Activated B cell treated with CpG ODN at 0.5 μM for 24 hours (primary cell): Measurements from ENCODE around the gene BDP1. TPM values are rescaled to one million over a fixed set of nuclear protein-coding genes. Genes with fewer than 3 reads are reported as not detected.
"Not testable (repeated sequence)": the region's sequence is repeated elsewhere in the genome, so short reads cannot be mapped to it uniquely, and the experiment has no call there.

ENCODE experiments used
- ATAC-seq: fragments of 200-7000 bp; cut with Tn5 transposase; one replicate; pipeline ENCODE4 v1.10.0; 2021; ENCODE audit warnings: low read depth, mild to moderate bottlenecking, moderate library complexity
- CTCF ChIA-PET: fragments of 350-600 bp; sonication (Branson Sonifier 250); formaldehyde crosslinking; loops from one replicate; lab custom pipeline; 2021; ENCODE audit warnings: antibody characterized with exemption; lab: Charles Lee
- POLR2A ChIA-PET: fragments of 350-600 bp; sonication (Branson Sonifier 250); formaldehyde crosslinking; loops from one replicate; lab custom pipeline; 2021; ENCODE audit warnings: antibody characterized with exemption; lab: Charles Lee
- DNase-seq: peaks from one replicate; pipeline ENCODE4 v3.0.0; 2022
- H3K27ac Mint-ChIP-seq: one replicate; pipeline ENCODE4 v1.8.0; 2020; ENCODE audit warnings: mixed read lengths
- H3K27me3 Mint-ChIP-seq: one replicate; pipeline ENCODE4 v1.8.0; 2021; ENCODE audit warnings: mixed read lengths
- H3K36me3 Mint-ChIP-seq: one replicate; pipeline ENCODE4 v1.8.0; 2021; ENCODE audit warnings: low read depth, mixed read lengths
- H3K4me1 Mint-ChIP-seq: one replicate; pipeline ENCODE4 v1.8.0; 2021; ENCODE audit warnings: mixed read lengths
- H3K4me3 Mint-ChIP-seq: one replicate; pipeline ENCODE4 v1.8.0; 2020; ENCODE audit warnings: mild to moderate bottlenecking, mixed read lengths
- H3K9me3 Mint-ChIP-seq: one replicate; pipeline ENCODE4 v1.8.0; 2020; ENCODE audit warnings: mixed read lengths
- intact Hi-C: fragments of 100-400 bp; cut with micrococcal nuclease; formaldehyde crosslinking; loops from one replicate; pipeline ENCODE4 v1.15.1; 2024
- total RNA-seq: library from RNA; stranded (reverse); gene quantifications from 2 replicates; pipeline ENCODE4 v1.2.3, GENCODE V29; 2022
- TF ChIP-seq, protein P1 (sequence below): fragments of 200-600 bp; IDR thresholded peaks from one replicate; pipeline ENCODE4 v1.8.0; 2022; ENCODE audit warnings: antibody characterized with exemption, mild to moderate bottlenecking

BDP1 gene
- total RNA-seq, 1 donor from 2014 or later = 50.4 TPM

DNA sequence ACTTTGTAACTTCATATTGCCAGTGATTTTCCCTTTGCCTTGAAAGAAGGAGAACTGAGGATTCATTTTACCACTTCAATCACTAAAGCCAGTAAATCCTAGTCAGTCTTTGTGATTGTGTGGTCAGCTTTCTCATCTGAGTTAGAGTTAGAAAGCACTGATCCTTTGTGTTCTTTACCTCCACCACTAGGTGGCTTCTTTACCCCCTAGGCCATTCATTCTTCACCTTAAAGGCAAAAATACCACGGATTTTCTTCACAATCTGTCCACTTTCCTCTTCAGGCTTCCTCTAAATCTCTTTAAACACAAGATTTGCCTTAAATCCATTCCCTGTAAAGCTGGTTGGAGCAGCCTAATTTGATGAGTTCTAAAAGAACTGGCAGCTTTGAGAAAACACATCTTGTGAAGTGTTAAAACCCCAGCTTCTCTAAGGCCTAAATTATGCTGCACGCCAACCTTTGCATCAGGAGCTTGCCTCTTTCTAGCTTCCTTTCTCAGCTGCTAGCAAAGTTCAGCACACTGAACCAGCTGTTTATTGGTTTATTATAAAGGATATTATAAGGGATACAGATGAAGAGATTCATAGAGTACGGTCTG, 20.4 kb downstream of the BDP1 start:
- H3K9me3 Mint-ChIP-seq = no peaks in the 10 kb centered on the region
- ATAC-seq (no peak), DNase-seq (no peak)
- TF ChIP-seq, protein P1, sequence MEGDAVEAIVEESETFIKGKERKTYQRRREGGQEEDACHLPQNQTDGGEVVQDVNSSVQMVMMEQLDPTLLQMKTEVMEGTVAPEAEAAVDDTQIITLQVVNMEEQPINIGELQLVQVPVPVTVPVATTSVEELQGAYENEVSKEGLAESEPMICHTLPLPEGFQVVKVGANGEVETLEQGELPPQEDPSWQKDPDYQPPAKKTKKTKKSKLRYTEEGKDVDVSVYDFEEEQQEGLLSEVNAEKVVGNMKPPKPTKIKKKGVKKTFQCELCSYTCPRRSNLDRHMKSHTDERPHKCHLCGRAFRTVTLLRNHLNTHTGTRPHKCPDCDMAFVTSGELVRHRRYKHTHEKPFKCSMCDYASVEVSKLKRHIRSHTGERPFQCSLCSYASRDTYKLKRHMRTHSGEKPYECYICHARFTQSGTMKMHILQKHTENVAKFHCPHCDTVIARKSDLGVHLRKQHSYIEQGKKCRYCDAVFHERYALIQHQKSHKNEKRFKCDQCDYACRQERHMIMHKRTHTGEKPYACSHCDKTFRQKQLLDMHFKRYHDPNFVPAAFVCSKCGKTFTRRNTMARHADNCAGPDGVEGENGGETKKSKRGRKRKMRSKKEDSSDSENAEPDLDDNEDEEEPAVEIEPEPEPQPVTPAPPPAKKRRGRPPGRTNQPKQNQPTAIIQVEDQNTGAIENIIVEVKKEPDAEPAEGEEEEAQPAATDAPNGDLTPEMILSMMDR = no peak
- no peak overlapping the region for H3K4me3 Mint-ChIP-seq
- intact Hi-C loops = no loop called here
- no peak overlapping the region for H3K27ac Mint-ChIP-seq
- H3K4me1 Mint-ChIP-seq = no peaks in the 10 kb centered on the region
- ChIA-PET POLR2A (no interaction called here), CTCF (interaction anchor here (0.7 to 2.0 kb wide), 7 partner anchors 9 to 833 kb away, joined by 3 to 7 read pairs (median 3); no protein-coding TSS in a partner anchor)
- H3K27me3 Mint-ChIP-seq = no peaks in the 10 kb centered on the region
- peaks cover 68% of the 10 kb centered on the region for H3K36me3 Mint-ChIP-seq

DNA sequence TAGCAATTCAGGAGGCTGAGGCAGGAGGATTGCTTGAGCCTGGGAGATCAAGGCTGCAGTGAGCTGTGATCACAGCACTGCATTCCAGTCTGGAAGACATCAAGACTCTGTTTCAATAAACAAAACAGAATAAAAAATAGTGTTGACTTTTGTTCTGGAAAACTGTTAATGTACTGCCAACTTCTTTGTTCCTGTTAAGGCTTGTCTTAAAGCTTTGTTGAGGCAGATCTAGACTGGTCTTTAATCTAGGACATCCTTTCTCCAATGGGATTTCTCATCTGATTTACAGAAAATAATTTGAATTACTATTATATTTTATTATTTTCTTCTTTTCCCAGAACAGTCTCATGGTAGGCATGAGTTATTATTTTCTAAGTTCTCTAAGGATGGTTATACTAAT, 26.0 kb downstream of the BDP1 start:
- ATAC-seq (no peak), DNase-seq (no peak)
- CTCF ChIA-PET = no interaction called here
- intact Hi-C loops = loop anchor here (5.0 kb wide), 1 partner anchor 36 kb away; no protein-coding TSS in a partner anchor
- no peaks in the 10 kb centered on the region for H3K27me3 Mint-ChIP-seq
- no peak overlapping the region for H3K27ac Mint-ChIP-seq
- no peaks in the 10 kb centered on the region for H3K9me3 Mint-ChIP-seq
- no peaks in the 10 kb centered on the region for H3K4me1 Mint-ChIP-seq
- no peak overlapping the region for H3K4me3 Mint-ChIP-seq
- TF ChIP-seq, protein P1 = no peak
- H3K36me3 Mint-ChIP-seq = peaks cover 66% of the 10 kb centered on the region
- POLR2A ChIA-PET = no interaction called here

DNA sequence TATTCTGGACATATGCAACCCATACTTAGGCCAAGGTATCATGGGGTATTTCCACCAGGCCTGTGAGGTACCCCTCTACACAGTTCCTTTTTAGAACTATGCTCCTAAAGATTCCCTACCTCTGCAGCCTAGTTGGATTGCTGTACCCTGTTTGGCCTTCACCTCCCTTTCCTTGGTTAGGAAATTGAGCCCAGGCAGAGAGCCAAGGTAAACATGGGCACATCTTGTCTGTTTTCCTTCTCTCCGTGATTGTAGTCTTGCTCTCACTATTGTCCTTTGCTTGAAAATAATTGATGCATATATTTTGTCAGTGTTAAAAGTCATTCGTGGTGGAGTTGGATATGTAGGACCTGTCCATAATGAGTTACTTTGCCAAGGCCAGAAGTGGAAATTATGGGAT, 26.7 kb downstream of the BDP1 start:
- Mint-ChIP-seq H3K4me1 (no peaks in the 10 kb centered on the region), H3K27me3 (no peaks in the 10 kb centered on the region), H3K36me3 (peaks cover 70% of the 10 kb centered on the region), H3K27ac (no peak overlapping the region), H3K9me3 (no peaks in the 10 kb centered on the region), H3K4me3 (no peak overlapping the region)
- DNase-seq (no peak), ATAC-seq (no peak)
- TF ChIP-seq, protein P1 = no peak
- CTCF ChIA-PET = no interaction called here
- POLR2A ChIA-PET = no interaction called here
- intact Hi-C loops = loop anchor here (5.0 kb wide), 1 partner anchor 35 kb away; no protein-coding TSS in a partner anchor

DNA sequence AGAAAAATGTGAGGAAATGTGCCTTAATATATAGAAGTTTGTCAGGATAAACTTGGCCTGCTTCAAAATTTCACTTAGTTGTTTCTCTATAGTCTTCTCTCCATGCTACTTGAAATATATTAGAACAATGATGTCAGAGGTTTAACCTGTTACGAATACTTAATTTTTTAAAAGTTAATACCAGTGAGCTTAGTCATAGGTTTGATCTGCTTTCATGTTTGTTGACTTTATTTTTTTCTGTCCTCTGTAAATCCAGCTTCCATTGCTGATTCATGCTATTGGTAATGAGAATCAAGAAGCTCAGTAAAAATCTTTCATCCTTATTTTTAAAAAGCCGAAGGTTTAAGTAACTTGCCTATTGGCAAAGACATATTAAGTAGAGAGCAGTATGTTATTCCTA, 27.9 kb downstream of the BDP1 start:
- ChIA-PET POLR2A (interaction anchor here (0.5 kb wide), 1 partner anchor 10 kb away, joined by 8 read pairs; no protein-coding TSS in a partner anchor), CTCF (no interaction called here)
- H3K4me3 Mint-ChIP-seq = no peak overlapping the region
- H3K4me1 Mint-ChIP-seq = no peaks in the 10 kb centered on the region
- H3K27me3 Mint-ChIP-seq = no peaks in the 10 kb centered on the region
- intact Hi-C loops = loop anchor here (5.0 kb wide), 1 partner anchor 34 kb away; no protein-coding TSS in a partner anchor
- ATAC-seq (no peak), DNase-seq (no peak)
- H3K27ac Mint-ChIP-seq = no peak overlapping the region
- no peaks in the 10 kb centered on the region for H3K9me3 Mint-ChIP-seq
- TF ChIP-seq, protein P1 = no peak
- peaks cover 74% of the 10 kb centered on the region for H3K36me3 Mint-ChIP-seq

DNA sequence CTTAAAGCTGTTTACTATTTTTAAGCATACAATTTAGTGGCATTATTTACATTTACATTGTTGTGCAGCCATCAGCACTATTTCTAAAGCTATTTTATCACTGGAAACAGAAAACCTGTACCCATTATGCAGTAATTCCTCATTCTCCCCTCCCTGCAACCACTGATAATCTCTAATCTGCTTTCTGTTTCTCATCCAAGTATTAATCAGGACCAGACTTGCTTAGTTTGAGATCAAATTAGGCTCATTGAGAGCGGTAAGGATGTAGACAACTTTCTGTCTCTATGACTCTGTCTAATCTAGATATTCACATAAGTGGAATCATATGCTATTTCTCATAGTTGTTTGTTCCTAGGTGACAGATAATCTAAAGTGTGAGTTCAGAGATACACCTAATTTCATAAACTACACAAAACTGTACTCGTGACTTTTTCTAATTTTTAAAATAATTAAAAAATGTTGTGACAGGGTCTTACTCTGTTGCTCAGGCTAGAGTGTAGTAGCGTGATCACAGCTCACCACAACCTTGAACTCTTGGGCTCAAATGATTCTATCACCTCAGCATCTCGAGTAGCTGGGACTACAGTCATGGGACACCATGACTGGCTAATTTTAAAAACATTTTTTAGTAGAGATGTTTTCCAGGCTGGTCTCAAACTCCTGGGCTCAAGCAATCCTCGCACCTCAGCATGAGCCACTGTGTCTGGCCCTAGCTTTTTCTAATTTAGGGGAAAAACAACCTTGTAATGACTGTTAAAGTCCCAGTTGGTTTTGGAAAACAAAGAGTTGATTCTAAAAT, 37.6 kb downstream of the BDP1 start:
- TF ChIP-seq, protein P1 = no peak
- DNase-seq (no peak), ATAC-seq (no peak)
- Mint-ChIP-seq H3K27ac (no peak overlapping the region), H3K4me3 (no peak overlapping the region), H3K9me3 (no peaks in the 10 kb centered on the region), H3K27me3 (no peaks in the 10 kb centered on the region), H3K36me3 (peaks cover 85% of the 10 kb centered on the region), H3K4me1 (no peaks in the 10 kb centered on the region)
- ChIA-PET POLR2A (no interaction called here), CTCF (no interaction called here)
- intact Hi-C loops = no loop called here

DNA sequence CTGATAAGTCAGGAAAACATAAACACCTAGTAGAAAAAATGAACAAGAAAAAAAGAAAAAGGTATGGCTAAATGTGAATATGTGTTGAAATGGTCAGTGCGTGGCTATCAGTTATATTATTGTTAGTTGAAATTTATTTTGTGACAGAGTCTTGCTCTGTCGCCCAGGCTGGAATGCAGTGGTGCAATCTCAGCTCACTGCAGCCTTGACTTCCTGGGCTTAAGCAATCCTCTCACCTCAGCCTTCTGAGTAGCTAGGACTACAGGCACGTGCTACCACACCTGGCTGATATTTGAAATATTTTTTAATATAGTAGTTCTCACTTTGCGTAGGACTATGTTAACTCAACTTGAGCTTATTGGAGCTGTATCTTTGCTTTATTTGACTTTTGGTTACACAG, 38.8 kb downstream of the BDP1 start:
- DNase-seq, ATAC-seq, H3K27me3 Mint-ChIP-seq, POLR2A ChIA-PET, H3K4me3 Mint-ChIP-seq, H3K27ac Mint-ChIP-seq, H3K4me1 Mint-ChIP-seq, intact Hi-C loops, H3K9me3 Mint-ChIP-seq: not testable (repeated sequence)
- CTCF ChIA-PET = interaction anchor here (1.3 kb wide), 1 partner anchor 11 kb away, joined by 3 read pairs; no protein-coding TSS in a partner anchor
- peaks cover 82% of the 10 kb centered on the region for H3K36me3 Mint-ChIP-seq

DNA sequence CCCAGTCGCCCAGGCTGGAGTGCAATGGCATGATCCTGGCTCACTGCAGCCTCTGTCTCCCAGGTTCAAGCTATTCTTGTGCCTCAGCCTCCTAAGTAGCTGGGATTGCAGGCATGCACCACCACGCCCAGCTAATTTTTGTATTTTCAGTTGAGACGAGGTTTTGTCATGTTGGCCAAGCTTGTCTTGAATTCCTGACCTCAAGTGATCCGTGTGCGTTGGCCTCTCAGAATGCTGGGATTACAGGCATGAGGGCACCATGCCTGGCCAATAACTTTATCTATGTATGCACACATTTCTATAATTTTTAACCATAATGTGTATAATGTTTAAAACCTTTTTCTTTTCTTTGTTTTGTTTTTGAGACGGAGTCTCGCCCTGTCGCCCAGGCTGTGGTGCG, 43.3 kb downstream of the BDP1 start:
- POLR2A ChIA-PET, H3K9me3 Mint-ChIP-seq, H3K4me3 Mint-ChIP-seq, DNase-seq, CTCF ChIA-PET, H3K4me1 Mint-ChIP-seq, intact Hi-C loops, ATAC-seq, H3K27ac Mint-ChIP-seq, H3K27me3 Mint-ChIP-seq: not testable (repeated sequence)
- H3K36me3 Mint-ChIP-seq = peaks cover 82% of the 10 kb centered on the region
